CD4-positive, alpha-beta T cell treated with Interleukin-21 for 1 hour (primary cell): ENCODE measurements around the gene ZC3H12D.
"Not testable (repeated sequence)": the region's sequence is repeated elsewhere in the genome, so short reads cannot be mapped to it uniquely, and the experiment has no call there.

Experiments
- DNase-seq: peaks from one replicate; pipeline ENCODE4 v3.0.0-alpha.2; 2020

ZC3H12D gene

GRCh38 chr6:149457316-149457884 is 27.4 kb downstream of the ZC3H12D start:
- no peak for DNase-seq

- DNase-seq: no peak
Observed at GRCh38 chr6:149456311-149457021, 28.3 kb downstream of the ZC3H12D start.

- no peak for DNase-seq
Observed at GRCh38 chr6:149455031-149455732, 29.6 kb downstream of the ZC3H12D start.

- DNase-seq: no peak
Observed at GRCh38 chr6:149454346-149454848, 30.4 kb downstream of the ZC3H12D start.

GRCh38 chr6:149453597-149454345 is 31.0 kb downstream of the ZC3H12D start:
- DNase-seq: no peak

GRCh38 chr6:149452037-149452939 is 32.5 kb downstream of the ZC3H12D start:
- DNase-seq: no peak

- no peak for DNase-seq
Observed at GRCh38 chr6:149451376-149452036, 33.3 kb downstream of the ZC3H12D start.

GRCh38 chr6:149450679-149451375 is 34.0 kb downstream of the ZC3H12D start:
- no peak for DNase-seq

GRCh38 chr6:149449831-149450678 is 34.8 kb downstream of the ZC3H12D start:
- no peak for DNase-seq

GRCh38 chr6:149448821-149449453 is 35.9 kb downstream of the ZC3H12D start:
- no peak for DNase-seq

GRCh38 chr6:149446791-149447376 is 37.9 kb downstream of the ZC3H12D start:
- DNase-seq: no peak

- DNase-seq: no peak
Observed at GRCh38 chr6:149445573-149445972, 39.2 kb downstream of the ZC3H12D start.

- DNase-seq: no peak
Observed at GRCh38 chr6:149445095-149445466, 39.7 kb downstream of the ZC3H12D start.

- not testable (repeated sequence) for DNase-seq
Observed at GRCh38 chr6:149444360-149445094, 40.3 kb downstream of the ZC3H12D start.

GRCh38 chr6:149443411-149444181 is 41.2 kb downstream of the ZC3H12D start:
- DNase-seq: no peak

GRCh38 chr6:149441740-149442139 is 43.1 kb downstream of the ZC3H12D start:
- DNase-seq: no peak
